Measurements from ENCODE around the gene HERC3.

HERC3 gene

GRCh38 chr4:88750369-88750768 lies 158.1 kb downstream of the HERC3 start:
- TF ChIP-seq, protein P1, sequence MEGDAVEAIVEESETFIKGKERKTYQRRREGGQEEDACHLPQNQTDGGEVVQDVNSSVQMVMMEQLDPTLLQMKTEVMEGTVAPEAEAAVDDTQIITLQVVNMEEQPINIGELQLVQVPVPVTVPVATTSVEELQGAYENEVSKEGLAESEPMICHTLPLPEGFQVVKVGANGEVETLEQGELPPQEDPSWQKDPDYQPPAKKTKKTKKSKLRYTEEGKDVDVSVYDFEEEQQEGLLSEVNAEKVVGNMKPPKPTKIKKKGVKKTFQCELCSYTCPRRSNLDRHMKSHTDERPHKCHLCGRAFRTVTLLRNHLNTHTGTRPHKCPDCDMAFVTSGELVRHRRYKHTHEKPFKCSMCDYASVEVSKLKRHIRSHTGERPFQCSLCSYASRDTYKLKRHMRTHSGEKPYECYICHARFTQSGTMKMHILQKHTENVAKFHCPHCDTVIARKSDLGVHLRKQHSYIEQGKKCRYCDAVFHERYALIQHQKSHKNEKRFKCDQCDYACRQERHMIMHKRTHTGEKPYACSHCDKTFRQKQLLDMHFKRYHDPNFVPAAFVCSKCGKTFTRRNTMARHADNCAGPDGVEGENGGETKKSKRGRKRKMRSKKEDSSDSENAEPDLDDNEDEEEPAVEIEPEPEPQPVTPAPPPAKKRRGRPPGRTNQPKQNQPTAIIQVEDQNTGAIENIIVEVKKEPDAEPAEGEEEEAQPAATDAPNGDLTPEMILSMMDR (IDR thresholded peaks at IDR 0.05; ENCODE audit: low read depth, low read length, missing control alignments) = no peak
- in situ Hi-C loops (cut with HindIII; ENCODE audit: low sequenced_read_pairs) = no loop called here
- no peak overlapping the region for H3K4me3 ChIP-seq (ENCODE audit: low read depth, low read length)
- DNase-seq (ENCODE audit: low read depth) = no peak

DNA sequence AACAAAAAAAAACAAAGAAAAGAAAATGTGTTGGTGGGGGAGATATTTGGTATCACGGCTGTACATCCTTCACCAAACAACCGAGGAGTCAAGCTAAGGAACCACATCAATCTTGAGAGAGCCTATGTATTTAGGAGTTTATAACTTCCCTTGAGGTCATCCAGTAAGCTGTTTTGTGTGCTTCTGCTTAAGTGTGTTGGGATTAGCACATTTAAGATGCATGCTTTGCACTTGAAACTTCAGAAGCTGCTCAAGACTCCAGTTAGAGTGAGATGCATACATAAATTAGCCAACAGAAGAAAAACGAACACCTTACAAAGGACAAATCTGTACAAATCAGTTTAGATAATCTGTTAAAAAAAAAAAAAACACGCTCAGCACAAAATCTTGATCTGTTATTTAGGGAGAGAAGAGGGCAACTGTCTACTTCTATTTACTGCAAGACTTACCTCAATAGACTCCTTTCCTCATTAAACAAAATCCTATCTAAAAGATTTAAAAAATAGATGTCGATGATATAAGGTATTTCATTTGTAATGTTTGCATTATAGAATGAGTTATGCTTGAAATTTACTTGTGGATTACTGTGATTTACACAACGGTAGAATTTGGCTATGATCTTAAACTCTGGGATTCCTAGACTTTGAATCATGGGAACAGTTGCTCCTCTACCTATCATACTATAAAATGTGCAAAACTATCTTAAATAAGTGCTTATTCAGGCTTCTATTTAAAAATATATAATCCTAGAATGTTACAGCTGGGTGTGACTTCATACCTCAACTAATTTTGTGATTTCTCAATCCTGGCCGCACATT lies 159.2 kb downstream of the HERC3 start:
- TF ChIP-seq, protein P1 (IDR thresholded peaks at IDR 0.05; ENCODE audit: low read depth, low read length, missing control alignments) = no peak
- in situ Hi-C loops (cut with HindIII; ENCODE audit: low sequenced_read_pairs) = no loop called here
- no peak overlapping the region for H3K4me3 ChIP-seq (ENCODE audit: low read depth, low read length)
- no peak for DNase-seq (ENCODE audit: low read depth)

GRCh38 chr4:88752076-88752463 lies 159.8 kb downstream of the HERC3 start:
- H3K4me3 ChIP-seq (ENCODE audit: low read depth, low read length) = no peak overlapping the region
- TF ChIP-seq, protein P1 (IDR thresholded peaks at IDR 0.05; ENCODE audit: low read depth, low read length, missing control alignments) = no peak
- in situ Hi-C loops (cut with HindIII; ENCODE audit: low sequenced_read_pairs) = no loop called here
- DNase-seq (ENCODE audit: low read depth) = no peak

GRCh38 chr4:88752754-88753153 lies 160.5 kb downstream of the HERC3 start:
- DNase-seq (ENCODE audit: low read depth) = no peak
- TF ChIP-seq, protein P1 (IDR thresholded peaks at IDR 0.05; ENCODE audit: low read depth, low read length, missing control alignments) = no peak
- H3K4me3 ChIP-seq (ENCODE audit: low read depth, low read length) = no peak overlapping the region
- in situ Hi-C loops (cut with HindIII; ENCODE audit: low sequenced_read_pairs) = no loop called here

DNA sequence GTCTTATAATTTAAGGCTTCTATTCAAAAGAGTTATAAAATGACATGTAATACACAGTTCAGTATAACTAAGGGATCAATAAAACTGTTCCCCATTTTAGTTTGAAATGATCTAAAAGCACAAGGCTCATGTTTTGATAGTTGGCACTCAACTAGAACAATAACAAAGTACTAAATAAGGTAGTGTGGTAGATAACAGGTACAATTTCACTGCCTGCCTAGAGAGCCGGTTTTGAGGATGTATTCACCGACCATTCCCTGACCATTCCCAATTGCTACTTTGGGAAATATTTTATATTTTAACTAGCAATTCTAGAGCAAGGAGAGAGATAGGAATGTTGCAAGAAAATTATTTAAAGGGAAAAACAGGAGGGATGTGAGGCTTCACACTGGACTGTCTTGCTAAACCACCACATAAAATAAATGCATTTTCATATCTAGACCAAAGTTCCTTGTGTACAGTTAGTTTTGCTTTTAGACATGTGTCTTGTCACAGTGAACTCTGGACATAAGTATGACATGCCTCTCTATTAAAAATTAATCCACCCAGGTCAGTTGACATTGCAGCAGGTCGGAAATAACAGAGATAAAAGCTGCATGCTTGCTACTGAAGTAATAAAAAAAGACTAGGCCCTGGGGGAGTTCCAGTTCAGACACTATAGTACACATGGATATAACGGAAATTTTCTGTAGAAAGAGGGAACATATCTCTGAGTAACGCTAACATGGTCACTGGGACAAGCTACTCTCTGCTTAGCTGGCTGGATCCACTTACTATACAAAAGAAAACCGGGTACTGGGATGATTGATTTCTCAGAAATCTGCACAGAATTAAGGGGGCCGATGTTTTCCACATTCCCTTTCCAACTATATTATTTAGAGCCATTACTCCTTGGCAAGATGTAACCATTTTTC lies 161.6 kb downstream of the HERC3 start:
- H3K4me3 ChIP-seq (ENCODE audit: low read depth, low read length) = no peak overlapping the region
- in situ Hi-C loops (cut with HindIII; ENCODE audit: low sequenced_read_pairs) = no loop called here
- DNase-seq (ENCODE audit: low read depth) = no peak
- TF ChIP-seq, protein P1 (IDR thresholded peaks at IDR 0.05; ENCODE audit: low read depth, low read length, missing control alignments) = no peak

DNA sequence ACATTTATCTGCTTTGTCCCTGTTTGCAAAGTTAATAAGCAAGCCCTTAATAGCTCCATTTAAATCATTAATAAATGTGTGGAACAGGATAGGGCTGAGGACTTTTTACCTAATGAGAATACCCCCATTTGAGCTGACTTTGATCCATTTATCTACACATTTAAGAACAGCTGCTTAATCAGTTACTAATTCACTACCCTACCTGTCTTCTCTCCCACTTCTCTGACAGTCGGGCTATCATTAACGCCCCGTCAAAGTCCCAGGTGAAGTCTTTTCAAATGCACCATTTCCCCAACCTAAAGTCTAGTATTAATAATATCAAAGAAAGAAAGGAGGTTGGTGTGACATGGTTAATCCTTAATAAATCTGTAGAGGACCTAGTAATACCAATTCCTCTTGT lies 162.5 kb downstream of the HERC3 start:
- no peak overlapping the region for H3K4me3 ChIP-seq (ENCODE audit: low read depth, low read length)
- TF ChIP-seq, protein P1 (IDR thresholded peaks at IDR 0.05; ENCODE audit: low read depth, low read length, missing control alignments) = no peak
- DNase-seq (ENCODE audit: low read depth) = no peak
- in situ Hi-C loops (cut with HindIII; ENCODE audit: low sequenced_read_pairs) = no loop called here

All from astrocyte of the cerebellum (primary cell).